Osteoblast (primary cell): Measurements from ENCODE around the gene ZEB2. TPM values are rescaled to one million over a fixed set of nuclear protein-coding genes. Genes with fewer than 3 reads are reported as not detected.
"Not testable (repeated sequence)": the region's sequence is repeated elsewhere in the genome, so short reads cannot be mapped to it uniquely, and the experiment has no call there.

Experiments
- DNase-seq: peaks from one replicate; pipeline ENCODE4 v3.0.0; 2011; ENCODE audit warnings: low spot score, mixed read lengths; ENCODE audit not compliant: insufficient read length; ENCODE audit errors: missing footprints
- H2AFZ ChIP-seq: 2 replicates; pipeline ENCODE4 v1.6.0; 2011; ENCODE audit warnings: mild to moderate bottlenecking, low read length
- H3K27ac ChIP-seq: 2 replicates; pipeline ENCODE4 v1.5.1; 2011; ENCODE audit warnings: mild to moderate bottlenecking, low read depth, low read length, moderate library complexity
- H3K27me3 ChIP-seq: 2 replicates; pipeline ENCODE4 v1.6.0; 2012; ENCODE audit warnings: mild to moderate bottlenecking, control low read depth, inconsistent platforms, low read length, moderate library complexity; ENCODE audit not compliant: insufficient read depth
- H3K36me3 ChIP-seq: 2 replicates; pipeline ENCODE4 v1.5.1; 2011; ENCODE audit warnings: mild to moderate bottlenecking, low read length, control low read depth, moderate library complexity; ENCODE audit not compliant: insufficient read depth
- H3K4me1 ChIP-seq: 2 replicates; pipeline ENCODE4 v1.5.1; 2011; ENCODE audit warnings: mild to moderate bottlenecking, low read length, control low read depth, moderate library complexity; ENCODE audit not compliant: insufficient read depth
- H3K4me2 ChIP-seq: 2 replicates; pipeline ENCODE4 v1.6.0; 2011; ENCODE audit warnings: mild to moderate bottlenecking, low read length; ENCODE audit not compliant: insufficient read depth
- H3K4me3 ChIP-seq: fragments of 200-600 bp; sonication (generic); 3 replicates; pipeline ENCODE4 v1.5.1; 2012; ENCODE audit warnings: mild to moderate bottlenecking, low read length, inconsistent platforms; ENCODE audit not compliant: insufficient read depth
- H3K79me2 ChIP-seq: 2 replicates; pipeline ENCODE4 v1.6.0; 2012; ENCODE audit warnings: mild to moderate bottlenecking, low read length, control low read depth, inconsistent platforms; ENCODE audit not compliant: insufficient read depth
- H3K9me3 ChIP-seq: 2 replicates; pipeline ENCODE4 v1.5.1; 2011; ENCODE audit warnings: low read depth, low read length, control low read depth
- H4K20me1 ChIP-seq: 2 replicates; pipeline ENCODE4 v1.6.0; 2012; ENCODE audit warnings: mild to moderate bottlenecking, low read length, control low read depth; ENCODE audit not compliant: insufficient read depth
- CTCF ChIP-seq: IDR thresholded peaks from 2 replicates; pipeline ENCODE4 v1.5.1; 2011; ENCODE audit warnings: mild to moderate bottlenecking, low read depth, low read length, moderate library complexity; ENCODE audit errors: extremely low read depth
- total RNA-seq: library from RNA; depleted of rRNA; stranded (reverse); fragments of >200 nt; gene quantifications from 2 replicates; pipeline ENCODE4 v1.2.3, GENCODE V29; 2012

ZEB2 gene
- total RNA-seq, 1 donor: 119 TPM

- no peaks in the 10 kb centered on the region for H3K27me3 ChIP-seq
- no peak overlapping the region for H3K4me3 ChIP-seq
- H3K9me3 ChIP-seq: no peaks in the 10 kb centered on the region
- no peak for TF ChIP-seq CTCF
- H2AFZ ChIP-seq: no peak overlapping the region
- H3K79me2 ChIP-seq: no peaks in the 10 kb centered on the region
- H3K4me1 ChIP-seq: peaks cover 14% of the 10 kb centered on the region
- no peaks in the 10 kb centered on the region for H3K36me3 ChIP-seq
- no peak for DNase-seq
- H4K20me1 ChIP-seq: no peaks in the 10 kb centered on the region
- no peak overlapping the region for H3K4me2 ChIP-seq
- no peak overlapping the region for H3K27ac ChIP-seq
Observed at GRCh38 chr2:144366825-144367429, 153.0 kb downstream of the ZEB2 start.

GRCh38 chr2:144364944-144365738 is 154.8 kb downstream of the ZEB2 start:
- TF ChIP-seq CTCF: no peak
- Histone ChIP-seq H3K79me2 (no peaks in the 10 kb centered on the region), H3K4me3 (no peak overlapping the region), H4K20me1 (no peaks in the 10 kb centered on the region), H3K9me3 (no peaks in the 10 kb centered on the region), H3K4me1 (peaks cover 10% of the 10 kb centered on the region), H2AFZ (no peak overlapping the region), H3K27me3 (no peaks in the 10 kb centered on the region), H3K4me2 (peak overlapping the region; percentile 15), H3K27ac (peak overlapping the region; percentile 51), H3K36me3 (no peaks in the 10 kb centered on the region)
- peak; percentile 80 for DNase-seq

GRCh38 chr2:144364247-144364646 is 155.7 kb downstream of the ZEB2 start:
- not testable (repeated sequence) for H3K36me3 ChIP-seq, H3K27me3 ChIP-seq, H3K4me3 ChIP-seq, H3K9me3 ChIP-seq, H3K27ac ChIP-seq, DNase-seq, H2AFZ ChIP-seq, H3K4me2 ChIP-seq, H3K79me2 ChIP-seq, H4K20me1 ChIP-seq
- H3K4me1 ChIP-seq: peaks cover 18% of the 10 kb centered on the region

- Histone ChIP-seq H3K4me3 (no peak overlapping the region), H3K4me1 (peaks cover 33% of the 10 kb centered on the region), H4K20me1 (no peaks in the 10 kb centered on the region), H3K9me3 (no peaks in the 10 kb centered on the region), H3K36me3 (no peaks in the 10 kb centered on the region), H3K4me2 (no peak overlapping the region), H3K27me3 (no peaks in the 10 kb centered on the region), H3K79me2 (no peaks in the 10 kb centered on the region), H2AFZ (no peak overlapping the region), H3K27ac (no peak overlapping the region)
- no peak for TF ChIP-seq CTCF
- DNase-seq: peak; percentile 56
Observed at GRCh38 chr2:144362401-144362800, 157.5 kb downstream of the ZEB2 start.
